IMR-90 (cell line): Measurements from ENCODE around the gene PIK3R3. TPM values are rescaled to one million over a fixed set of nuclear protein-coding genes. Genes with fewer than 3 reads are reported as not detected.

Experiments used
- ATAC-seq: fragments of 200-7000 bp; cut with Tn5 transposase; 2 replicates; pipeline ENCODE4 v1.9.1; 2020; ENCODE audit warnings: low read depth, mild to moderate bottlenecking, moderate library complexity
- BruUV-seq: library from RNA; stranded (reverse); fragments of 400-500 nt; replicated peaks from 2 replicates; lab custom pipeline; 2021; lab: Mats Ljungman, UMichigan
- CTCF ChIA-PET: fragments of 300-600 bp; formaldehyde crosslinking; extraction: SDS; loops from one replicate; lab custom pipeline; 2021; ENCODE audit warnings: antibody characterized with exemption; lab: Yijun Ruan, JAX
- POLR2A ChIA-PET: fragments of 300-600 bp; sonication (Branson Sonifier 250); formaldehyde crosslinking; loops from one replicate; lab custom pipeline; 2022; ENCODE audit warnings: antibody characterized with exemption; ENCODE audit not compliant: unreplicated experiment; lab: Charles Lee
- DNase-seq: peaks from one replicate; pipeline ENCODE4 v3.0.0; 2013
- H2AFZ ChIP-seq: replicated peaks from 2 replicates; pipeline ENCODE3; 2013; ENCODE audit warnings: low read length, mild to moderate bottlenecking; ENCODE audit not compliant: poor library complexity
- H2AK5ac ChIP-seq: 2 replicates; pipeline ENCODE4 v1.6.1; 2013; ENCODE audit warnings: low read depth, low read length, inconsistent platforms
- H2AK9ac ChIP-seq: replicated peaks from 2 replicates; pipeline ENCODE3; 2013; ENCODE audit warnings: mild to moderate bottlenecking, low read depth, low read length, moderate library complexity; ENCODE audit not compliant: poor library complexity
- H2BK120ac ChIP-seq: 2 replicates; pipeline ENCODE4 v1.6.1; 2013; ENCODE audit warnings: low read depth, low read length, inconsistent platforms
- H2BK15ac ChIP-seq: 3 replicates; pipeline ENCODE4 v1.6.1; 2013; ENCODE audit warnings: low read depth, low read length, inconsistent platforms
- H2BK20ac ChIP-seq: 2 replicates; pipeline ENCODE4 v1.6.1; 2013; ENCODE audit warnings: low read depth, mild to moderate bottlenecking, inconsistent platforms, low read length, moderate library complexity
- H2BK5ac ChIP-seq: 2 replicates; pipeline ENCODE4 v1.6.1; 2013; ENCODE audit warnings: mild to moderate bottlenecking, low read depth, low read length, inconsistent platforms; ENCODE audit not compliant: poor library complexity, severe bottlenecking
- H3K14ac ChIP-seq: replicated peaks from 2 replicates; pipeline ENCODE4 v1.6.1; 2013; ENCODE audit warnings: low read depth, low read length, inconsistent platforms
- H3K18ac ChIP-seq: 2 replicates; pipeline ENCODE4 v1.6.1; 2013; ENCODE audit warnings: low read depth, low read length, control low read depth
- H3K23ac ChIP-seq: 2 replicates; pipeline ENCODE4 v1.6.1; 2013; ENCODE audit warnings: low read depth, low read length, inconsistent platforms
- H3K27ac ChIP-seq: 2 replicates; pipeline ENCODE4 v1.5.1; 2013; ENCODE audit warnings: mild to moderate bottlenecking, control low read depth, low read length; ENCODE audit not compliant: insufficient read depth
- H3K27me3 ChIP-seq: 2 replicates; pipeline ENCODE4 v1.6.1; 2013; ENCODE audit warnings: low read length; ENCODE audit not compliant: control insufficient read depth, insufficient read depth
- H3K36me3 ChIP-seq: 2 replicates; pipeline ENCODE4 v1.6.1; 2013; ENCODE audit warnings: low read length, mixed read lengths; ENCODE audit not compliant: control insufficient read depth, insufficient read depth
- H3K4ac ChIP-seq: 2 replicates; pipeline ENCODE4 v1.6.1; 2013; ENCODE audit warnings: low read depth, low read length, inconsistent platforms
- H3K4me1 ChIP-seq: 2 replicates; pipeline ENCODE4 v1.6.1; 2013; ENCODE audit warnings: low read length, mixed read lengths; ENCODE audit not compliant: control insufficient read depth, insufficient read depth
- H3K4me2 ChIP-seq: 2 replicates; pipeline ENCODE4 v1.6.1; 2013; ENCODE audit warnings: low read depth, mild to moderate bottlenecking, control low read depth, low read length, moderate library complexity
- H3K4me3 ChIP-seq: 2 replicates; pipeline ENCODE4 v1.5.1; 2013; ENCODE audit warnings: low read depth, mild to moderate bottlenecking, control low read depth, low read length, moderate library complexity; ENCODE audit not compliant: insufficient read depth
- H3K56ac ChIP-seq: 2 replicates; pipeline ENCODE4 v1.6.1; 2013; ENCODE audit warnings: low read length, inconsistent platforms; ENCODE audit not compliant: insufficient read depth; ENCODE audit errors: extremely low read depth
- H3K79me1 ChIP-seq, 2 experiments: 2 replicates each; pipeline ENCODE4 v1.6.1; 2013; ENCODE audit warnings: low read length in 2 of 2, inconsistent platforms in 1 of 2, low read depth in 1 of 2
- H3K9ac ChIP-seq: 2 replicates; pipeline ENCODE4 v1.6.1; 2013; ENCODE audit warnings: low read depth, low read length, control low read depth
- H3K9me1 ChIP-seq: 2 replicates; pipeline ENCODE4 v1.6.1; 2013; ENCODE audit warnings: low read length, inconsistent platforms; ENCODE audit not compliant: insufficient read depth
- H3K9me3 ChIP-seq: 2 replicates; pipeline ENCODE4 v1.6.1; 2013; ENCODE audit warnings: low read length; ENCODE audit not compliant: control insufficient read depth, insufficient read depth
- H4K20me1 ChIP-seq: 2 replicates; pipeline ENCODE4 v1.6.1; 2013; ENCODE audit warnings: low read length, inconsistent platforms; ENCODE audit not compliant: insufficient read depth
- H4K5ac ChIP-seq: 2 replicates; pipeline ENCODE4 v1.6.1; 2013; ENCODE audit warnings: mild to moderate bottlenecking, low read depth, low read length, control low read depth
- H4K8ac ChIP-seq, 2 experiments: 2 replicates each; pipeline ENCODE4 v1.6.1; 2013; ENCODE audit warnings: low read depth in 2 of 2, low read length in 2 of 2, control low read depth in 1 of 2, inconsistent platforms in 1 of 2
- H4K91ac ChIP-seq: 2 replicates; pipeline ENCODE4 v1.6.1; 2013; ENCODE audit warnings: low read depth, low read length, inconsistent platforms; ENCODE audit not compliant: insufficient read depth
- BHLHE40 ChIP-seq: fragments of 150-350 bp; IDR thresholded peaks from 2 replicates; pipeline ENCODE4 v1.6.1; 2016; ENCODE audit warnings: mild to moderate bottlenecking, low read depth, low read length
- CEBPB ChIP-seq: IDR thresholded peaks from 2 replicates; pipeline ENCODE4 v1.6.1; 2012; ENCODE audit warnings: low read depth, low read length, improper control_type of control experiment
- CHD1 ChIP-seq: IDR thresholded peaks from 2 replicates; pipeline ENCODE4 v1.6.1; 2012; ENCODE audit warnings: low read depth, low read length, improper control_type of control experiment
- CTCF ChIP-seq: conservative IDR thresholded peaks from 2 replicates; pipeline ENCODE4 v1.5.1; 2012; ENCODE audit warnings: mild to moderate bottlenecking, low read depth, low read length, improper control_type of control experiment
- ELK1 ChIP-seq: fragments of 150-350 bp; IDR thresholded peaks from 2 replicates; pipeline ENCODE4 v1.6.1; 2016; ENCODE audit warnings: low read depth, mild to moderate bottlenecking, low read length, moderate library complexity, borderline replicate concordance
- FOS ChIP-seq: fragments of 150-350 bp; IDR thresholded peaks from 2 replicates; pipeline ENCODE4 v1.6.1; 2016; ENCODE audit warnings: low read depth, low read length
- MAFK ChIP-seq: IDR thresholded peaks from 2 replicates; pipeline ENCODE4 v1.6.1; 2012; ENCODE audit warnings: low read depth, low read length, improper control_type of control experiment
- MAZ ChIP-seq: IDR thresholded peaks from 2 replicates; pipeline ENCODE4 v1.6.1; 2012; ENCODE audit warnings: low read depth, mild to moderate bottlenecking, low read length, improper control_type of control experiment, moderate library complexity, borderline replicate concordance
- MXI1 ChIP-seq: IDR thresholded peaks from 2 replicates; pipeline ENCODE4 v1.6.1; 2012; ENCODE audit warnings: low read depth, mild to moderate bottlenecking, low read length, moderate library complexity, borderline replicate concordance
- POLR2A ChIP-seq: IDR thresholded peaks from 2 replicates; pipeline ENCODE4 v1.6.1; 2012; ENCODE audit warnings: mild to moderate bottlenecking, low read depth, low read length
- RAD21 ChIP-seq: IDR thresholded peaks from 2 replicates; pipeline ENCODE4 v1.6.1; 2012; ENCODE audit warnings: low read length, improper control_type of control experiment
- RCOR1 ChIP-seq: IDR thresholded peaks from 2 replicates; pipeline ENCODE4 v1.6.1; 2012; ENCODE audit warnings: mild to moderate bottlenecking, low read length, improper control_type of control experiment; ENCODE audit not compliant: insufficient replicate concordance
- RFX5 ChIP-seq: IDR thresholded peaks from 2 replicates; pipeline ENCODE4 v1.8.0; 2012; ENCODE audit warnings: low read depth, mild to moderate bottlenecking, low read length, moderate library complexity
- SMC3 ChIP-seq: fragments of 150-350 bp; IDR thresholded peaks from 2 replicates; pipeline ENCODE4 v1.6.1; 2016; ENCODE audit warnings: low read depth, mild to moderate bottlenecking, antibody characterized with exemption, low read length, moderate library complexity
- USF2 ChIP-seq: fragments of 150-350 bp; IDR thresholded peaks from 2 replicates; pipeline ENCODE4 v1.6.1; 2017; ENCODE audit warnings: mild to moderate bottlenecking, antibody characterized with exemption, low read length, low read depth
- whole genome bisulfite sequencing, 2 experiments: methylation state at CpG; one replicate each; pipeline versions ENCODE4 v1.1.5 to v1.1.7; 2013; ENCODE audit warnings: missing lambda C conversion rate in 2 of 2; ENCODE audit not compliant: insufficient read length in 1 of 2; ENCODE audit errors: extremely low coverage in 2 of 2; 5-methylcytosine and 5-hydroxymethylcytosine counted together
- dilution Hi-C: fragments of 300-500 bp; cut with HindIII; formaldehyde crosslinking; loops from one replicate; pipeline ENCODE4 v1.14.3; 2018; ENCODE audit warnings: low sequenced_read_pairs; ENCODE audit not compliant: unreplicated experiment
- in situ Hi-C: fragments of 300-500 bp; cut with MboI; formaldehyde crosslinking; loops from 3 replicates; pipeline ENCODE4 v1.14.3; 2019; ENCODE audit warnings: low sequenced_read_pairs, inconsistent platforms, mixed read lengths
- intact Hi-C: fragments of 100-400 bp; cut with micrococcal nuclease; formaldehyde crosslinking; loops from 2 replicates; pipeline ENCODE4 v1.10.0; 2022
- polyA plus RNA-seq, 3 experiments: library from polyadenylated mRNA; depleted of rRNA; stranded (reverse); fragments of >200 nt; gene quantifications; 2 replicates each; pipeline ENCODE4 v1.2.3, GENCODE V29; 2012; ENCODE audit warnings: low replicate concordance in 1 of 3
- total RNA-seq: library from RNA; depleted of rRNA; stranded (reverse); fragments of >200 nt; gene quantifications from 2 replicates; pipeline ENCODE4 v1.2.3, GENCODE V29; 2012

The PIK3R3 gene
- total and polyA plus RNA-seq, 2 of the 4 experiments (the other 2 are of a cell fraction) = 5.3 to 9.9 TPM

- CTCF ChIA-PET = interaction anchor here (0.6 to 1.4 kb wide), 2 partner anchors 204 to 567 kb away, joined by 3 to 5 read pairs; no protein-coding TSS in a partner anchor
- TF ChIP-seq RFX5 (no peak), BHLHE40 (no peak), FOS (no peak), MAFK (no peak), ELK1 (no peak), CEBPB (no peak), MXI1 (no peak), RCOR1 (no peak), MAZ (no peak), POLR2A (no peak), CTCF (no peak), SMC3 (no peak), USF2 (no peak), CHD1 (no peak), RAD21 (no peak)
- Histone ChIP-seq H4K5ac (no peak overlapping the region), H3K9me3 (no peaks in the 10 kb centered on the region), H3K4me2 (no peak overlapping the region), H4K8ac (no peak overlapping the region), H2BK120ac (no peak overlapping the region), H3K27ac (no peak overlapping the region), H2AFZ (no peak overlapping the region), H2BK15ac (no peak overlapping the region), H3K9me1 (peaks cover 4% of the 10 kb centered on the region), H3K18ac (no peak overlapping the region), H3K9ac (no peak overlapping the region), H3K4ac (no peak overlapping the region), H4K91ac (no peak overlapping the region), H3K79me1 (no peaks in the 10 kb centered on the region), H3K56ac (no peak overlapping the region), H2AK9ac (no peak overlapping the region), H2BK20ac (no peak overlapping the region), H3K27me3 (no peaks in the 10 kb centered on the region), H2AK5ac (no peak overlapping the region), H3K14ac (no peak overlapping the region), H3K4me3 (no peak overlapping the region), H3K4me1 (no peaks in the 10 kb centered on the region), H3K23ac (no peak overlapping the region), H2BK5ac (no peak overlapping the region), H4K20me1 (no peaks in the 10 kb centered on the region), H3K36me3 (peaks cover 22% of the 10 kb centered on the region)
- POLR2A ChIA-PET = no interaction called here
- no CpG with 5 or more reads among the region's 7 CpGs for WGBS, 2 experiments
- DNase-seq = no peak
- no peak for ATAC-seq
- BruUV-seq = no TSS peak
- intact Hi-C loops = no loop called here
- dilution Hi-C loops = no loop called here
- in situ Hi-C loops = no loop called here
Observed at GRCh38 chr1:46019348-46019747, 113.1 kb downstream of the PIK3R3 start.
